Natural killer cell treated with Interleukin-12 subunit alpha and Interleukin-12 subunit beta and Interleukin-15 and Interleukin-18, amount 100 ng/mL, for 72 hours (primary cell): ENCODE measurements around the gene GPR132. TPM values are rescaled to one million over a fixed set of nuclear protein-coding genes. Genes with fewer than 3 reads are reported as not detected.

Source experiments
- ATAC-seq, 2 donors: fragments of 150-1000 bp; cut with Tn5 transposase in 1 of 2; sonication (Bioruptor Pico), chemical (Tn5 transposase) in 1 of 2; 2 replicates each; pipeline ENCODE4 v1.10.0; 2021
- DNase-seq: peaks from one replicate; pipeline ENCODE4 v3.0.0; 2022; ENCODE audit warnings: low spot score
- H3K27ac Mint-ChIP-seq, 2 donors: 1 replicate in 1 of 2; 2 replicates in 1 of 2; pipeline ENCODE4 v1.8.0; 2022; ENCODE audit warnings: mixed read lengths in 2 of 2, mild to moderate bottlenecking in 1 of 2, moderate library complexity in 1 of 2
- H3K27me3 Mint-ChIP-seq, 2 donors: 1 replicate in 1 of 2; 2 replicates in 1 of 2; pipeline ENCODE4 v1.8.0; 2022; ENCODE audit warnings: mixed read lengths in 2 of 2
- H3K36me3 Mint-ChIP-seq: one replicate; pipeline ENCODE4 v1.8.0; 2022; ENCODE audit warnings: mixed read lengths
- H3K4me1 Mint-ChIP-seq, 2 donors: 1 replicate in 1 of 2; 2 replicates in 1 of 2; pipeline ENCODE4 v1.8.0; 2022; ENCODE audit warnings: low read depth in 2 of 2, mixed read lengths in 2 of 2, mild to moderate bottlenecking in 1 of 2
- H3K4me3 Mint-ChIP-seq: one replicate; pipeline ENCODE4 v1.8.0; 2022; ENCODE audit warnings: mixed read lengths
- H3K9me3 Mint-ChIP-seq: 2 replicates; pipeline ENCODE4 v1.8.0; 2022; ENCODE audit warnings: mixed read lengths
- total RNA-seq, 2 donors: library from RNA; stranded (reverse); gene quantifications; one replicate each; pipeline ENCODE4 v1.2.3, GENCODE V29; 2022

Gene GPR132
- total RNA-seq, 2 donors from 2014 or later = 80.9 to 88.3 TPM

DNA sequence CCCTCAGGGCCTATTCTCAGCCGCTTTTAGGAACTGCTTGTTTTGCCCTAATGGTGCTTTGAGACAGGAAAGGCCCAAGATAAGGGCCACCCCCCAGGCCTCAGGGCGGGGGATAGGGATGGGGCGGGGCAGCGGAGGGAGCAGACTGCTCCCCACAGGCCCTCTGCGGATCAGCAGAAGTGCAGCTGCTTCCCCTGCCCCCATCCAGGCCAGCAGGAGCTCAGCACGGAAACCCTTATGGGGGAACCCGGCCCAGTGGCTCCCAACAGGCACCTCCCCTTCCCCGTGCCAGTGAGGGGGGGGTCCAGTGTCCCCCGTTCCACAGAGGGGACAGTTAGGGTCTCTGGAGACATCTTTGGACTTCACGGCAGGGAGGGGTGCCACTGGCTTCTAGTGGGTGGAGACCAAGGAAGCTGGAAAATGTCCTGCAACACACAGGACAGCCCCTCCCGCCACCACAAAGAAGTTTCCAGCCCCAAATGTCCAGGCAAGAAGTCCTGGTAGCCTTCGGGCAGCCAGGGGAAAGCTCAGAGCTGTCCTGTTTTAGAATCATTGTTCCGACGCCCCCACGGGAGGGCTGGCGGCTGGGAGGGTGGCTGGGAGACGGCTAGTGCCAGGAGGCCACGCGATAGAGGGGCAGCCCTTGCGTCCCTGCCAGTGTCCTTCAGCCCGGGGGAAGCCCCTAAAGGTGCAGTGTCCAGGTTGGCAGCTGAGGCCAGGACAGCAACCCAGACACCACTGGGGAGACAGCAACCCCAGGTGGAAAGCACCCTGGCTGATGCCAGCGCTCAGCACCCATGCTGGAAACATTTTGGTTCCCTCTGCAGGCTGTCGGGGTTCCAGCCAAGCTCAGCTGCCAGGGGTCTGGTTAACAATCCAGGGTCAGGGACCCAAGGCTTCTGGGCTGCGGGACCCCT lies 10.4 kb upstream of the GPR132 start:
- peaks cover 30 to 41% of the 10 kb centered on the region in 2 donors for H3K4me1 Mint-ChIP-seq
- H3K27ac Mint-ChIP-seq = peak overlapping the region in 1 of 2 donors; percentile 71

DNA sequence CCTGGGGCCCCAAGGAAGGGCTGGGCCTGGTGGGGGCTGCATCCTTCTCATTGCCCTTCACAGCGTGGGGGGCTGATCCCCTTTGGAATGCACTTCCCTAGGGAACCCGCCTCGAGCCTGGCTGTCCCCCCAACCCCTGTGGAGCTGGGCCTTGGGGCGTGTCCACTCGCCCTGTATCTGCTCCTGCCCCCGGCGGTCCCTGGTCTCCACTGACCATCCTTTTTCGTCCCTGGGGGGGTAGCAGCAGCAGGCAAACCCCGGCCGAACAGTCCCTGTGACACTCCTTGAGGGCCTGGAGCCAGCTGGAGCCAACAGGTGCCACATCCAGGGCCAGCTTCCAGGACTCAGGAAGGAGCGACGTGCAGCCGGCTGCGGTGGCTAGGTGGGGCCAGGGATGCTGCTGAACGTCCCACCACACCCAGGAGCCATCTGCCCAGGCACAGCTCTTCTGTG lies 9.4 kb upstream of the GPR132 start:
- Mint-ChIP-seq H3K27ac (no peak overlapping the region), H3K27me3 (no peaks in the 10 kb centered on the region), H3K36me3 (no peaks in the 10 kb centered on the region), H3K4me3 (no peak overlapping the region), H3K4me1 (peaks cover 40 to 51% of the 10 kb centered on the region in 2 donors), H3K9me3 (no peaks in the 10 kb centered on the region)
- ATAC-seq = no peak
- DNase-seq = no peak

More for the DNA sequence above, 10.4 kb upstream of the GPR132 start:
- Mint-ChIP-seq H3K36me3 (no peaks in the 10 kb centered on the region), H3K27me3 (no peaks in the 10 kb centered on the region), H3K9me3 (no peaks in the 10 kb centered on the region), H3K4me3 (no peak overlapping the region)
- DNase-seq (no peak), ATAC-seq (peak; percentile 77 to 82)

GRCh38 chr14:105073720-105074600 lies 8.7 kb upstream of the GPR132 start:
- Mint-ChIP-seq H3K9me3 (no peaks in the 10 kb centered on the region), H3K36me3 (no peaks in the 10 kb centered on the region), H3K27ac (no peak overlapping the region), H3K27me3 (no peaks in the 10 kb centered on the region), H3K4me1 (peaks cover 46 to 54% of the 10 kb centered on the region in 2 donors), H3K4me3 (no peak overlapping the region)
- no peak for ATAC-seq
- DNase-seq = no peak

DNA sequence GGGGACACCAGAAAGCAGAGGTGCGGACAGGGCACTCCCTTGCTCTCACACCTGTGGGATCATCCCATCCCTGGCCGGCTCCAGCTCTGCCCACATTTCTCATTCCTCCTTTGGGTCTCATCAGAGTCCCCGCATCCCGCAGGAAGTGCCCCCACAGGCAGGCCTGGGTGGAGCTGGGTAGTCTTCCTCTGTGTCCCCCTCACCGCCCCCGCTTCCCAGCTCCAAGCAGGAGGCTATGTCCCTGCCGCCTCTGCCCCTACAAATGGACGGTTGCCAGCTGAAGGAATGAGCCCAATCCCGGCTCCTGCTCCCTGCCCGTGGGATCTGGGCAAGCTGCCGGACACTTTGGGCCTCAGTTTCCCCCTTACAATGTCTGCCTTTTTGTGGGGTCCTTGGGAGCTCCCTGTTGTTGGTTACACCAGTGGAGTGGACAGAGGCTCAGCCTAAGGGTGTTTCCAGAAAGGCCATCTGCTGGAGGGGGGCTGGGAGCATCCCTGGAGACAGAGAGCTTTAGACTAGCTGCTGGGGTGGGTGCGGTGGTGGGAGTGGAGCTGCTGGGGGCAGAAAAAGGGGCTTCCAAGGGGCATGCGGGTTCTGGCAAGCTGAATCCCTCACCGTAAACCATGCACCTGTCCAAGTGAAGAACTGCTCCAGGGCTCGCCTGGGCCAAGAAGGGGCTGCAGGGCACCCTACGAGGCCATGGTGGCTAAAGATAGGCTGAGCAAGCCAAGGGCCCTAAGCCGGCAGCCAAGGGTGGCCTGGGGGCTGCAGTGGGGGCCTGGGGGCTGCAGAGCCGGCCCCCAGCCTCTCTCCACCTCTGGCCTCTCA lies 7.9 kb upstream of the GPR132 start:
- H3K9me3 Mint-ChIP-seq = no peaks in the 10 kb centered on the region
- DNase-seq (no peak), ATAC-seq (no peak)
- H3K27ac Mint-ChIP-seq = no peak overlapping the region
- no peaks in the 10 kb centered on the region for H3K27me3 Mint-ChIP-seq
- no peaks in the 10 kb centered on the region for H3K36me3 Mint-ChIP-seq
- H3K4me1 Mint-ChIP-seq = peaks cover 48 to 57% of the 10 kb centered on the region in 2 donors
- no peak overlapping the region for H3K4me3 Mint-ChIP-seq

DNA sequence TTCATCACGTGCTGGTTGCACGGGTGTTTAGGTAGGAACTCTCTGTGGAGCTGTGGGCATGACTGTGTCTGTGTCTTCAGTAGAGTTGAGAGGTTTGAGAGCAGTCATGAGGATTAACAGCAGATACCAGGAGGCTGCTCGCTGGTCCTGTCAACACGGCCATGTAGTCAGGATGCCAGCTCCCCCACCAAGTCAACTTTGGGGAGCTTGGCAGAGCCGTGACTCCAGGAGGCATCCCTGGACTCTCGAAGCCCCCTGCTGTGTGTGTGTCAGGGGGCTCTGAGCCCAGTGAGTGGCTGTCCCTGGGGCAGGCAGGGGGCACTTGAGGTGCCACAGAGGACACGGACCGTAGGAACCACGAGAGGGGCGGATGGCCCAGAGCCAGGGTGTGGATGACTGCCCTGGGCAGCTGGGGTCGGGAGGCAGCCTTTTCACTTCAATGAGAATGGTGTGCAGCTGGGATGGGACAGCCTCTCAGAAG lies 7.2 kb upstream of the GPR132 start:
- DNase-seq = no peak
- peak overlapping the region; percentile 12 for H3K4me3 Mint-ChIP-seq
- H3K9me3 Mint-ChIP-seq = no peaks in the 10 kb centered on the region
- no peak for ATAC-seq
- peak overlapping the region; percentile 93 to 99 for H3K27ac Mint-ChIP-seq
- no peaks in the 10 kb centered on the region for H3K27me3 Mint-ChIP-seq
- peaks cover 44 to 55% of the 10 kb centered on the region in 2 donors for H3K4me1 Mint-ChIP-seq
- H3K36me3 Mint-ChIP-seq = no peaks in the 10 kb centered on the region

- DNase-seq (no peak), ATAC-seq (no peak)
- H3K36me3 Mint-ChIP-seq = no peaks in the 10 kb centered on the region
- no peaks in the 10 kb centered on the region for H3K9me3 Mint-ChIP-seq
- H3K27me3 Mint-ChIP-seq = no peaks in the 10 kb centered on the region
- H3K27ac Mint-ChIP-seq = peak overlapping the region; percentile 93 to 99
- peaks cover 41 to 55% of the 10 kb centered on the region in 2 donors for H3K4me1 Mint-ChIP-seq
- peak overlapping the region; percentile 12 for H3K4me3 Mint-ChIP-seq
Measured at GRCh38 chr14:105071942-105072341, 6.7 kb upstream of the GPR132 start.

- Mint-ChIP-seq H3K4me3 (peak overlapping the region; percentile 30), H3K4me1 (peaks cover 36 to 51% of the 10 kb centered on the region in 2 donors), H3K27me3 (no peaks in the 10 kb centered on the region), H3K27ac (peak overlapping the region; percentile 93 to 99), H3K9me3 (no peaks in the 10 kb centered on the region), H3K36me3 (no peaks in the 10 kb centered on the region)
- DNase-seq (no peak), ATAC-seq (no peak)
Measured at GRCh38 chr14:105071326-105071725, 6.1 kb upstream of the GPR132 start.

DNA sequence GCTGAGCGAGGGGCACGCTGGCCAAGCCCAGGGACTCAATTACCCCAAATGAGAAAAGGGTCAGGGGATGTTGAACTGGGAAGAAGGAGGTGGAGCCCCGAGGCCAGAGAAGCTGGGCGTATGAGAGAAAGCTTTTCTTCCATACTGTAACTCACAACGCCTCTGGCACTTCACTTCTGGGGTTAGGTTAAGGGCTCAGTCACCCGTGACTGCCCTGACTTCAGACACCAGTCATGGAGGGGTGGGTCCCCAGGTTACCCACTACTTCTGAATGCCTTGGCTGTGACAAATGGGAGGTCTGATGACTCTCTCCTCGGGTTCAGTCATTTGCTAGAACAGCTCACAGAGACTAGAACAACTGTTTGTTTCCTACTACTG lies 5.5 kb upstream of the GPR132 start:
- H3K4me3 Mint-ChIP-seq = peak overlapping the region; percentile 87
- DNase-seq = no peak
- H3K36me3 Mint-ChIP-seq = no peaks in the 10 kb centered on the region
- peak overlapping the region; percentile 93 to 99 for H3K27ac Mint-ChIP-seq
- H3K9me3 Mint-ChIP-seq = no peaks in the 10 kb centered on the region
- peak in 1 of 2 donors; percentile 39 for ATAC-seq
- H3K27me3 Mint-ChIP-seq = no peaks in the 10 kb centered on the region
- H3K4me1 Mint-ChIP-seq = peaks cover 36 to 54% of the 10 kb centered on the region in 2 donors

GRCh38 chr14:105069871-105070759 lies 4.9 kb upstream of the GPR132 start:
- H3K9me3 Mint-ChIP-seq = no peaks in the 10 kb centered on the region

GRCh38 chr14:105069522-105069870 lies 4.3 kb upstream of the GPR132 start:
- Mint-ChIP-seq H3K36me3 (no peaks in the 10 kb centered on the region), H3K27ac (peak overlapping the region; percentile 93 to 99), H3K27me3 (no peaks in the 10 kb centered on the region), H3K4me1 (peaks cover 40 to 57% of the 10 kb centered on the region in 2 donors), H3K9me3 (no peaks in the 10 kb centered on the region), H3K4me3 (peak overlapping the region; percentile 87)
- ATAC-seq (no peak), DNase-seq (no peak)

More at GRCh38 chr14:105069871-105070759, 4.9 kb upstream of the GPR132 start:
- Mint-ChIP-seq H3K27ac (peak overlapping the region; percentile 93 to 99), H3K4me3 (peak overlapping the region; percentile 87), H3K27me3 (no peaks in the 10 kb centered on the region), H3K4me1 (peaks cover 36 to 55% of the 10 kb centered on the region in 2 donors), H3K36me3 (no peaks in the 10 kb centered on the region)
- DNase-seq = peak; percentile 91
- peak; percentile 80 to 87 for ATAC-seq

DNA sequence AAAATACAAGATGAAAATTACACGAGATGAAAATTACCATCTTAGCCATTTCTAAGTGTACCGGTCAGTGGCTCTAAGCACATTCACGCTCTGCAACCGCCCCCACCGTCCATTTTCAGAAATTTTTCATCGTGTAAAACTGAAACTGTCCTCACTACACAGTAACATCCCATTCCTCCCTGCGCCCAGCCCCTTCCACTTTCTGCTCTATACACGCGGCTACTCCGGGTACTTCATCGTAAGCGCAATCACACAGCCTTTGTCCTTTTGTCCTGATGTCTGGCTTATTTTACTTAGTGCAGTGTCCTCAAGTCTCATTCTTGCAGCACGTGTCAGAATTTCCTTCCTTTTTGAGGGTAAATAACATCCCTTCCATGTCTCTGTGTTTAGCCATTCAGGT lies 3.6 kb upstream of the GPR132 start:
- no peak for ATAC-seq
- Mint-ChIP-seq H3K27ac (peak overlapping the region; percentile 93 to 99), H3K4me1 (peaks cover 46 to 60% of the 10 kb centered on the region in 2 donors), H3K27me3 (no peaks in the 10 kb centered on the region), H3K36me3 (no peaks in the 10 kb centered on the region), H3K9me3 (no peaks in the 10 kb centered on the region), H3K4me3 (peak overlapping the region; percentile 87)
- no peak for DNase-seq

DNA sequence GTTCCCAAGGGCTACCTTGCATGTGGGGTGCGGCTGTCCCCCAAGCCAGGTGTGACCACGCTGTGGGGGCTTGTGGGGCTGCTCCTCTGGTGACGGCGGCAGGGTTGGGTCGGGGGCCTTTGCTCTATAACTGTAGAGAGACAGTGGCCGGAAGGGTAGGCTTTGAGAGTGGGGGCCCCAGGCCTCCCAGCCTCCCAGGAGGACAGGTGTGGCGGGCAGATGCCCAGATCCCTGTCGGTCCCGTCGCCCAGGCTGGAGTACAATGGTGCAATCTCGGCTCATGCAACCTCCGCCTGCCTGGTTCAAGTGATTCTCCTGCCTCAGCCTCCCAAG lies 2.7 kb upstream of the GPR132 start:
- no peak for ATAC-seq
- Mint-ChIP-seq H3K27ac (peak overlapping the region; percentile 98), H3K4me3 (no peak overlapping the region), H3K9me3 (no peaks in the 10 kb centered on the region), H3K36me3 (no peaks in the 10 kb centered on the region), H3K27me3 (no peaks in the 10 kb centered on the region), H3K4me1 (peaks cover 49 to 61% of the 10 kb centered on the region in 2 donors)
- DNase-seq = no peak
